Left ventricle myocardium inferior (tissue), 1 donor: Measurements from ENCODE around the gene RUBCN. TPM values are rescaled to one million over a fixed set of nuclear protein-coding genes. Genes with fewer than 3 reads are reported as not detected.
A peak's percentile ranks its signal among the peaks of the same experiment; 100 is the strongest.

Experiments used
- DNase-seq: peaks from one replicate; pipeline ENCODE4 v3.0.0-alpha.2; 2020
- H3K27ac ChIP-seq: fragments of 200-600 bp; replicated peaks from 2 replicates; pipeline ENCODE4 v1.8.0; 2021
- H3K27me3 ChIP-seq: fragments of 200-600 bp; 2 replicates; pipeline ENCODE4 v1.8.0; 2021; ENCODE audit warnings: low read depth
- H3K36me3 ChIP-seq: fragments of 200-600 bp; 2 replicates; pipeline ENCODE4 v1.8.0; 2021
- H3K4me1 ChIP-seq: fragments of 200-600 bp; 2 replicates; pipeline ENCODE4 v1.8.0; 2021
- H3K4me3 ChIP-seq: fragments of 200-600 bp; 2 replicates; pipeline ENCODE4 v1.8.0; 2021; ENCODE audit warnings: mild to moderate bottlenecking, moderate library complexity
- H3K9me3 ChIP-seq: fragments of 200-600 bp; replicated peaks from 2 replicates; pipeline ENCODE4 v1.8.0; 2021
- intact Hi-C: fragments of 100-400 bp; cut with micrococcal nuclease; formaldehyde crosslinking; loops from one replicate; pipeline ENCODE4 v1.11.0; 2022
- total RNA-seq: library from RNA; stranded (reverse); fragmentation: NEBNext Ultra II Directional; extraction: Animal tissue kit (Norgen Biotek cat#: 25700); gene quantifications from one replicate; pipeline ENCODE4 v1.2.1, GENCODE V29; 2021
- TF ChIP-seq, protein P1 (sequence below): fragments of 200-600 bp; IDR thresholded peaks from 2 replicates; pipeline ENCODE4 v1.8.0; 2021; ENCODE audit warnings: antibody characterized with exemption, mild to moderate bottlenecking, borderline replicate concordance
- donor health status: DM: no; HTN: yes; CAD: no; lungs with severe emphysema.

Gene RUBCN
- total RNA-seq, 1 donor from 2014 or later: 23.3 TPM

DNA sequence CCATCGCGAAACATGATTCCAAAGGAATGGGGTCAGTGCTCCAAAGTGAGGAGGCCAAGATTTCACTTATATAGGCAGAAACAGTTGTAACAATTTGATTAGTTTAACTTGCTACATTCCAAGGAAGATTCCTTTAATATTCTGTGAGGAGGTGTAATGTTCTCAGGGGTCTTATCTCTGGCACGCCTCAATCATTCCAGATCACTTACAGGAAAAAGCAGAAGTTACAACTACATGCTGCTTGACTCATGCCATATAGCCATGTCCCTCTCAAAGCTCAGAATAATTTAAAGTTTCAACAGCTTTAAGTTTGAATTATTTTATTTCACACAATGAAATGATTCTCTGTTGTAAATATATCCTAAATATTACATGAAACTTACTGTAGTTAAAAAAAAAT is 9.5 kb upstream of the RUBCN start:
- no peaks in the 10 kb centered on the region for H3K27me3 ChIP-seq
- peak overlapping the region; percentile 98 for H3K27ac ChIP-seq
- H3K4me1 ChIP-seq: peaks cover 46% of the 10 kb centered on the region
- peaks cover 4% of the 10 kb centered on the region for H3K9me3 ChIP-seq
- intact Hi-C loops: no loop called here
- peak overlapping the region; percentile 95 for H3K4me3 ChIP-seq
- DNase-seq: no peak
- TF ChIP-seq, protein P1, sequence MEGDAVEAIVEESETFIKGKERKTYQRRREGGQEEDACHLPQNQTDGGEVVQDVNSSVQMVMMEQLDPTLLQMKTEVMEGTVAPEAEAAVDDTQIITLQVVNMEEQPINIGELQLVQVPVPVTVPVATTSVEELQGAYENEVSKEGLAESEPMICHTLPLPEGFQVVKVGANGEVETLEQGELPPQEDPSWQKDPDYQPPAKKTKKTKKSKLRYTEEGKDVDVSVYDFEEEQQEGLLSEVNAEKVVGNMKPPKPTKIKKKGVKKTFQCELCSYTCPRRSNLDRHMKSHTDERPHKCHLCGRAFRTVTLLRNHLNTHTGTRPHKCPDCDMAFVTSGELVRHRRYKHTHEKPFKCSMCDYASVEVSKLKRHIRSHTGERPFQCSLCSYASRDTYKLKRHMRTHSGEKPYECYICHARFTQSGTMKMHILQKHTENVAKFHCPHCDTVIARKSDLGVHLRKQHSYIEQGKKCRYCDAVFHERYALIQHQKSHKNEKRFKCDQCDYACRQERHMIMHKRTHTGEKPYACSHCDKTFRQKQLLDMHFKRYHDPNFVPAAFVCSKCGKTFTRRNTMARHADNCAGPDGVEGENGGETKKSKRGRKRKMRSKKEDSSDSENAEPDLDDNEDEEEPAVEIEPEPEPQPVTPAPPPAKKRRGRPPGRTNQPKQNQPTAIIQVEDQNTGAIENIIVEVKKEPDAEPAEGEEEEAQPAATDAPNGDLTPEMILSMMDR: no peak
- no peaks in the 10 kb centered on the region for H3K36me3 ChIP-seq

DNA sequence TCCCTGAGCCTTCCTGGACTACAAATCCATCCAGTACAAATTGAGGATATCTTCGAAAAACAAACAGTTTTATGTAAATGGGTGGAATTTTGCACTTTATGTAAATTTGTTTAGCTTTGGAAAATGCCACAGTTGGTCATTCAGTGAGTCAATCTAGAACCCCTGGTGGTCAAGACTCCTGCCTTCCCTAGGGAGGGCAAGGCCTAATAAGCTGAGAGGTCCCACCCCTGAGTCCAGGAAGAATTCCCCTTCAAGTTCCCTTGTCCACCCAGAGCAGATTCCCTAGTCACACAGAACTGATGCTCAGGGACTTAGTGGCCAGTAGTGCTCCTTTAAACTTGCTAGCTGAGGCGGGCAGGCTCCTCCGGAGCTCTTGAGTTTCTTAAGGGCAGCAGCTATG is 6.1 kb upstream of the RUBCN start:
- peaks cover 4% of the 10 kb centered on the region for H3K9me3 ChIP-seq
- no peak overlapping the region for H3K27ac ChIP-seq
- no peaks in the 10 kb centered on the region for H3K36me3 ChIP-seq
- intact Hi-C loops: no loop called here
- no peaks in the 10 kb centered on the region for H3K27me3 ChIP-seq
- H3K4me1 ChIP-seq: peaks cover 25% of the 10 kb centered on the region
- TF ChIP-seq, protein P1: no peak
- DNase-seq: no peak
- no peak overlapping the region for H3K4me3 ChIP-seq

DNA sequence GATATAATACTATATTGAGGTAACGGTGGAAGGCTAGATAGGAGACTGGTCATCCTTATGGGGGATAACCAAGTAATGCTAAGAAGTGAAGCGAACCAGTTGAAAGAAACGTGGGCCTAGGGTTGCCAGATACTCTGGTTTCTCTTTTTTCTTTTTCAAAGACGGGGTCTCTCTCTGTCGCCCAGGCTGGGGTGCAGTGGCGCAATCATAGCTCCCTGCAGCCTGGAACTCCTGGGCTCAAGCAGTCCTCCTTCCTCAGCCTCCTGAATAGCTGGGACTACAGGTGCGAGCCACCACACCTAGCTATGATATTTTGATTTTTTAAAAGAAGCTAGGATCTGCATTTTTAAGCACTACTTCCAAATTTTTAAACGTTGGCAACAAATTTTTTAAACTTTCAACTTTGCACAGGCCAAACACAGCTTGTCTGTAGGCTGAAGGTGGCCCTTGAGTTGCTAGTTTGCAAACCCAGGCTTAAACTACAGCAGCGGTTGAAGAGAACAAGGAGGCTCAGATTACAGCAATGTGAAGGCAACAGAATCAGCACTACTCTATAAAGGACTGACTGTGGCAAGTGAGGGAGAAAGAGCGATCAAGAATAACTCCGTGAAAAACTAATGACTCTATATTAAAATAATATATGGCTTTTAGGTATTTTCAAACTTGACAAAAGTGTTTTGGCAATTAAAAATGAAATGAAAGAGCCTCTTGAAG is 1.2 kb upstream of the RUBCN start:
- TF ChIP-seq, protein P1: no peak
- H3K4me1 ChIP-seq: peaks cover 25% of the 10 kb centered on the region
- H3K27ac ChIP-seq: peak overlapping the region; percentile 86
- no peak for DNase-seq
- H3K4me3 ChIP-seq: peak overlapping the region; percentile 83
- no peaks in the 10 kb centered on the region for H3K9me3 ChIP-seq
- H3K27me3 ChIP-seq: no peaks in the 10 kb centered on the region
- no peaks in the 10 kb centered on the region for H3K36me3 ChIP-seq
- intact Hi-C loops: no loop called here

DNA sequence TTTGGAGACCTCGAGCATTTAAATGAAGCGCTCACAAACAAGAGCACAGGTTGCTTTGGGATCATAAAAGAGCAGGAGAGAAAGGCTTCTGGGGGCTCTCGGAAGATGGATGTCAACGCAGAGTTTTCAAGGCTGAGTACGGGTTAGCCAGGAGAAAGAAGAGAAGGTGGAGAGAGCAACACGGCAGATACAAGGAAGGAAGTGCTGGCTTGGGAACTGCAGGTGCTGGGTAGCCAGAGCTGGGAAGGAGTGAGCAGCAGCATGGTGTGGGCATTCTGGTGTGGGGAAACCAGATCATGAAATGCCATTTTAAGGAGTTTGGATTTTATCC is 580 bp upstream of the RUBCN start:
- DNase-seq: no peak
- Histone ChIP-seq H3K9me3 (no peaks in the 10 kb centered on the region), H3K36me3 (no peaks in the 10 kb centered on the region), H3K27ac (peak overlapping the region; percentile 86), H3K4me1 (peaks cover 25% of the 10 kb centered on the region), H3K27me3 (no peaks in the 10 kb centered on the region), H3K4me3 (peak overlapping the region; percentile 83)
- TF ChIP-seq, protein P1: no peak
- intact Hi-C loops: no loop called here

DNA sequence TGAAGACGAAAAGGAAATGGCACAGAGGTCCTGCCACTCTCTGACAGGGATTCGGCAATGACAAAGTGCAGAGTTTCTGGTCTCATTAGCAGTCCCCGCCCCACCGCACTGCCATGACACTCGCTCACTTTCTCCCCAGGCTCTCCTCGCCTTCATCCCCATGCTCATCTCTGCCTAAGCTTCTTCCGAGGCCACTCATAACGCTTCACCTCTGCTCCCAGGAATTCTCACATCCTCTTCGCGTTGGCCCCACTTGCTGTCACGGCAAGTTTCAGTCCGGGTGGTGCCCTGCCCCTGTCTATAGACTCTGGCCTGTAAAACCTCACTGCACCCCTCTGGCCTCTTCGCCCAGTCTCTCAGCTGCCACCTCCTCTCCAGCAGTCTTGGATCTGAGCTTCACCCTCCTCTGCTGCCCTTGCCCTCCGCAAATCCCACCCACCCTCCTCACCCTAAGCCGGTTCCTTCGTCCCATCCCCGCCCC is 654 bp downstream of the RUBCN start:
- peak overlapping the region; percentile 83 for H3K4me3 ChIP-seq
- intact Hi-C loops: no loop called here
- no peaks in the 10 kb centered on the region for H3K27me3 ChIP-seq
- no peak for DNase-seq
- H3K9me3 ChIP-seq: no peaks in the 10 kb centered on the region
- H3K4me1 ChIP-seq: peaks cover 25% of the 10 kb centered on the region
- TF ChIP-seq, protein P1: no peak
- H3K36me3 ChIP-seq: no peaks in the 10 kb centered on the region
- H3K27ac ChIP-seq: peak overlapping the region; percentile 86
